ENCODE results near the gene ORAI1.
"Not testable (repeated sequence)": the region's sequence is repeated elsewhere in the genome, so short reads cannot be mapped to it uniquely, and the experiment has no call there.

DNA sequence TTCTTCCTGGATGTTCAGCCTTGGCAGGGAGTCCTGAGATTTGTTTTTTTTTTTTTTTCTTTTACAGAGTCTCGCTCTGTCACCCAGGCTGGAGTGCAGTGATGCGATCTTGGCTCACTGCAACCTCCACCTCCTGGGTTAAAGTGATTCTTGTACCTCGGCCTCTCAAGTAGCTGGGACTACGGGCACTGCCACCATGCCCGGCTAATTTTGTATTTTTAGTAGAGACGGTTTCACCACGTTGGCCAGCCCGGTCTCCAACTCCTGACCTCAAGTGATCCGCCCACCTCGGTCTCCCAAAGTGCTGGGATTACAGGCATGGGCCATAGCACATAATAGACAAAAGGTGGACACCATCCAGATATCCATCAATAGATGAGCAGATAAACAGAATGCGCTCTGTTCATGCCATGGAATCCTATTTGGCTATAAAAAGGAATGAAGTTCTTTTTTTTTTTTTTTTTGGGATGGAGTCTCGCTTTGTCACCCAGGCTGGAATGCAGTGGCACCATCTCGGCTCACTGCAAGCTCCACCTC lies 53.4 kb downstream of the ORAI1 start:
- TF ChIP-seq HDGF (IDR thresholded peaks at IDR 0.05; ENCODE audit: borderline replicate concordance); PKNOX1 (IDR thresholded peaks at IDR 0.05); CTBP1 (IDR thresholded peaks at IDR 0.05; ENCODE audit: borderline replicate concordance); FOXM1 (IDR thresholded peaks at IDR 0.05; ENCODE audit: borderline replicate concordance); SP1 (IDR thresholded peaks at IDR 0.05); ARNT (IDR thresholded peaks at IDR 0.05); FOXA1 (IDR thresholded peaks at IDR 0.05); SUZ12 (IDR thresholded peaks at IDR 0.05); BHLHE40 (IDR thresholded peaks at IDR 0.05; ENCODE audit: borderline replicate concordance); LEF1 (IDR thresholded peaks at IDR 0.05; ENCODE audit: borderline replicate concordance); ELF4 (IDR thresholded peaks at IDR 0.05); FOXK2 (IDR thresholded peaks at IDR 0.05); L3MBTL2 (conservative IDR thresholded peaks at IDR 0.05): not testable (repeated sequence)

Data from HEK293T (cell line).